Stimulated activated CD4-positive, alpha-beta T cell treated with anti-CD3 and anti-CD28 coated beads, Interleukin-4, amount 100 ng/mL, for 24 hours (primary cell): ENCODE measurements around the gene SH3BP5.

ENCODE experiments used
- DNase-seq: peaks from one replicate; pipeline ENCODE4 v3.0.0-alpha.2; 2020

The SH3BP5 gene

DNA sequence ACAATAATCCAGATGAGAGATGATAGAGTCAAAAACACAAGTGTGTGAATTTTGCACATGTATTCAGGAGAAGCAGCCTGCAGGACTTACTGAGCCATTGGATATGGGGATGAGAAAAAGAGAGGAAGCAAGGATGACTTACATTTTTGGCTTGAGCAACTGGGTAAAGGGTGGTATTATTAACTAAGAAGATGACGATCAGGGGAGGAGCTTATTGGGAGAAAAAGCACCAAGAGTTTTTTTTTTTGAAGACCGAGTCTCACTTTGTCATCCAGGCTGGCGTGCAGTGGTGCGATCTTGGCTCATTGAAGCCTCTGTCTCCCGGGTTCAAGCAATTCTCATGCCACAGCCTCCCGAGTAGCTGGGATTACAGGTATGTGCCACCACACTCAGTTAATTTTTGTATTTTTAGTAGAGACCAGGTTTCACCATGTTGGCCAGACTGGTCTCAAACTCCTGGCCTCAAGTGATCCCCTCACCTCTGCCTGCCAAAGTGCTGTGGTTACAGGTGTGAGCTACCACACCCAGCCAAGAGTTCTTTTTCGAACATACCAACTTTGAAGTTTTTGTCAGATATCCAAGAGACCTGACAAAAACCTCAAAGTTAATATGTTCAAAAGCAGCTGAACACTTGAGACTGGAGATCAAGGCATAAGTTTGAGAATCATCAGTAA, 14.8 kb upstream of the SH3BP5 start:
- no peak for DNase-seq

DNA sequence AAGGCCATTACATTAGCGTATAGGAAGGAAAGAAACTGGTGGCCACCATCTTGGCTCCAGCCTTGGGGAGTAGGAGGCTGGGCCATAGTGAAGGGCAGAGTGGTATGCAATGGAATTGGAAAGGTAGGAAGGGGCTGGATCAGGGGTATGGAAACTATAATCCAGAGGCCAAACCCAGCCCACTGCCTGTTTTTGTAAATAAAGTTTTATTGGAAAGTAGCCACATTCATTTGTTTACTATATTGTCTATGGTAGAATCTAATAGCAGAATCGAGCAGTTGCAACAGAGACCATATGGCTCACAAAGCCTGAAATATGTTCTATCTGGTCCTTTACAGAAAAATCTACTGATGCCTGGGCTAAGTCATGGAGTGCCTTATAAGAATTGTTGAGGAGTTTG, 14.1 kb upstream of the SH3BP5 start:
- DNase-seq: no peak

DNA sequence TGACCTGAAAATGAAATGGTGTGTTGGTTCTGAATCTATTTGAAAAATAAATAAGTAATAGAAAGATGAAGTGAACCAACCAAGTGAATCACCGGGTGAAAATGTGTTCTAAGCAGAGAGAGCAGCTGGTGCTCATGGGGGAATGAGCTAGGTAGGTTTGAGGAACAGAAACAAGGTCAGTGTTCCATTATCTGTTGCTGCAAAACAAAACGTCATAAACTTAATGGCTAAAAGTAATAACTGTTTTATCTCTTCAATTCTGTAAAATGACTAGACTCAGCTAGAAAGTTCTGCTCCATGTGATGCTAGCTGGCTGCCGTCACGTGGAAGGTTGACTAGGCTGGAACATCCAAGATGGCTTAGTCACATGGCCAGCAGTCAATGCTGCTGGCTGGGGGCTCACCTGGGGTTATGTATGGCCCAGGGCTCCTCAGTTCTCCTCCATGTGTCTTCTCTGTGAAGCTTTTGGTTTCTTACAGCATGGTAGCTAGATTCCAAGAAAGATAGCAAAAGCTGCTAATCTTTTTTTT, 13.3 kb upstream of the SH3BP5 start:
- DNase-seq: no peak

DNA sequence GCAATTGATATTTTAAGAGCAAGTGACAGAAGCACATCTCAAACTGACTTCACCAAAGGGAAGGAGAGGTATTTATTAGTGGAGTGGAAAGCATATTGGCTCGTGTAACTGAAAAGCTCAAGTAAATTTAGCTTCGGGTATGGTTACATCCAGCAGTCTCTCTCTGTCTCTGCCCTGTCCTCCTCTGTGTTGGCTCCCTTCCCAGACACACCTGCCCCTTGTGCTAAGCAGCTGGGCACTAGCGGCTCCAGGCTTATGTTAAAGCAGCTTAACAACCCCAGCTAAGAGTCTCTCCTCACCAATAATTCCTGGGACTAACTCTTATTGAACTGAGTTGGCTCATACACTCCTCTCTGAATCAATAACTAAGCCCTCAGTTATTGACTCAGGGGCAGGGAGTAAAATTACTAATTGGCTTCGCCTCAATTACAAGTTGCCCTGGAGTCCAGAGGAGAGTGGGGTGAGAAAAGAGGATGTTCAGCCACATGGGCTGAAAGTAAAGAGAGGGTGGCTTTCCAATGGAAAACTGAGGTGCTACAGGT, 12.8 kb upstream of the SH3BP5 start:
- no peak for DNase-seq

DNA sequence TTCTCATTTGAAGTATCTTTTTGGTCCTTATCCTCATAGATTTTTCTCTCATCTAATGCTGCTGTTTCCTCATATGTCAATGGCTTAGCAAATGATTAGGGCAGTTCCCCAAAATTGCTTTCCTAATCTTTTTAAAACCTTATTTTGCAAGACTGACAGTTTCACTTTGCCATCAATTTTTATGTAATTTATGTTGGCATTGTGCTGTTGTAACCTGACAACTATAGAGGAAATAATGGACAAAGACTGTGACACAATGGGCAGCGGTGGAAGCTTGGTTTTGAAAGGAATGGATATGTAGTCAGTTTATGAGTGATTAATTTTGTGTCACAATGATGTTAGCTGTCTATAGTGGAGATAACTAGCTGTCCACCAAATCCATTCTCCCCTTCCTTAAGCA, 10.6 kb upstream of the SH3BP5 start:
- DNase-seq: no peak

DNA sequence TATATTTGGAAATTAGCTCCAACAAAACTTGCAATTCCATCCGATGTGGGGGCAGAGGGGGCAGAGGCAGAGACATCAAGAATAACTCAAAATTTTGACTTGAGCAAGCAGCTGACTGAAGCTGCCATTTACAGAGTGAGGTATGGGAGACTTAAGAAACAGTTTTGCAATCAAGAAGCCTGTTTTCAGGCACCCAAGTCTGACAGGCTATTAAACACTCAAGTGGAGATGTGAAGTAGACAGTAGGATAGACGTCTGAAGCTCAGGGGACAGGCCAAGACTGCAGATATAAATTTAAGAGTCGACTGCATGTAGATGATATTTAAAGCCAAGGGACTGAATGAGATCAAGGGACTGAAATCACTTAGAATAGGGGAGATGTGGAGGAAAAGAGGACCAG, 9.9 kb upstream of the SH3BP5 start:
- DNase-seq: no peak

DNA sequence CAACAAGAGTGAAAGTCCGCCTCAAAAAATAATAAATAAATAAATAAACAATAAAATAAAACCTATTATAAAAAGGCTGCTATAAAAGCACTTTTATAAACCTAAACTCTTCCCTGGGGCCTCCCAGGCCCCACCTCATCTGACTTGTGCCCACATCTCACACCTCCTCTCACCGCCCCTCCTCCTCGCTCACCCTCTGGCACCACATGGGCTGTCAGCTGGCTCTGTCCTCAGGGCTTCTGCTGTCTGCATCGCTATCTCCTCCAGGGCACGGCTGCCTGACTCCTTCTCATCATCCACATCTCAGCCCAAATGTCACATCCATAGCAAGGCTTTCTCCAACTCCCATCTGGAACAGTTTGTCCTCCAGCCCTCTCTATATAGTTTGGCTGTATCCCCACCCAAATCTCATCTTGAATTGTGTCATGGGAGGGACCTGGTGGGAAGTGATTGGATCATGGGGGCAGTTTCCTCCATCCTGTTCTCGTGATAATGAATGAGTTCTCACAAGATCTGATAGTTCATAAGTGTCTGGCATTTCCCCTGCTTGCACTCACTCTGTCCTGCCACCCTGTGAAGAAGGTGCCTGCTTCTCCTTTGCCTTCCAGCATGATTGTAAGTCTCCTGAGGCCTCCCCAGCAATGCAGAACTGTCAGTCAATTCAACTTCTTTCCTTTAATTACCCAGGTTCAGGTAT, 8.8 kb upstream of the SH3BP5 start:
- no peak for DNase-seq

DNA sequence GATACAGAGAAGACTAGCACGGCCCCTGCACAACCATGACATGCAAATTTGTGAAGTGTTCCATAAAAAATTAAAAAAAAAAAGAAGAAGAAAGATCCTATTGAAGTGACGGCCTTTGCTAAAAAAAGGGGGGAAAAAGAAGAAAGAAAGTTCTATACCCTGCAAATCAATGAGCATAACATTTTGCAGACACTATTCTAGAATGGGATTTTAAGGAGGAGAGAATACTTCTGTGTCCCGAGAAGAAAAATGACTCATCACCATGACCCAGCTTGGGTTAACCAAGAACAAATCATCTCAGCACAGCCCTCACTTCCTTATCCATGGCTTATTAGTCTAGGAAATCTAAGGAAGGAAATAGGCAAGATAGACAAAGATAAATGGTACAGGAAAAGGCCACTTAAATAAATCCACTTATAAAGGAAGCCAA, 7.4 kb upstream of the SH3BP5 start:
- no peak for DNase-seq

DNA sequence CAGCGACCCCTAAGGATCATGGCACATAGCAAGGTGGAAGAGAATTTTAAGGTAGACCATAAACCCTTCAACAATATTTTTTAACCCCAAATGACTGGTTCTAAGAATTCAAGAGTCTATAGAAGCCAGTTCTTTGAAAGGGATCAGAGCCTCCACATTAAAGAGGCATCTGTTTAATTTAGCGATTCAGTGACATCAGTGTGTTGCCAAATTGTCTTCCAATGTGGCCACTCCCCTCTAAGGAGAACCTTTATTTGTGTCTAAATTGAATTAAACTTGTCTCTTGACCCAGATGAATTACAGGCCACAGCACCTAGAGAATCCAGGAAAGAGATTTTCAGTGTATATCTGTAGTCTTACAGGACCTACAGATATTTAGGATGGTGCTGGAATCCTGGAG, 6.6 kb upstream of the SH3BP5 start:
- DNase-seq: no peak

DNA sequence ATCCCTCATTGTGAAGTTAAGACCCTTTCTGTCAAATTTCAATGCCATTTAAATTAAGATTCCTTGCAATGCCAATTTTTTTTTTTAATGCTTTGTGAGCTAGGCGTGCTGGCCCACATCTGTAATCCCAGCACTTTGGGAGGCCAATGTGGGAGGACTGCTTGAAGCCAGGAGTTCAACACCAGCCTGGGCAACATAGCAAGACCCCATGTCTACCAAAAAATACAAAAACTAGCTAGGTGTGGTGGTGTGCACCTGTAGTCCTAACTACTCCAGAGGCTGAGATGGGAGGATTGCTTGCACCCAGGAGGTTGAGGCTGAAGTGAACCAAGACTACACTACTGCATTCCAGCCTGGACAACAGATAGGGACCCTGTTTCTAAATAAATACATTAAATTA, 5.6 kb upstream of the SH3BP5 start:
- no peak for DNase-seq

DNA sequence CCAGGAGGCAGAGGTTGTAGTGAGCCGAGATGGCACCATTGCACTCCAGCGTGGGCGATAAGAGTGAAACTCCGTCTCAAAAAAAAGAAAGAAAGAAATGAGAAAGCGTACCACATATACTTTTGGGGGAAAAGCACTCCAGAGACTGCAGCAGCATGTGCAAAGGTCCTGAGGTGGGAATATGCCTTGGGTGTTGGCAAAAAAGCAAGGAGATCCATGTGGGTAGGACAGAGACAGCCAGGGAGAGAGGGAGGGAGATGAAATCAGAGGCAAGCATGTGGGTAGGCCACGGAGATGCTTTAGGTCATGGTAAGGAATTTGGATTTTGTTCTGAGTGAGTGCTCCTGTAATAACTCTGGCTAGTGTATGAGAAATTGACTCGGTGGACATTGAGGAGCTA, 3.7 kb upstream of the SH3BP5 start:
- no peak for DNase-seq

DNA sequence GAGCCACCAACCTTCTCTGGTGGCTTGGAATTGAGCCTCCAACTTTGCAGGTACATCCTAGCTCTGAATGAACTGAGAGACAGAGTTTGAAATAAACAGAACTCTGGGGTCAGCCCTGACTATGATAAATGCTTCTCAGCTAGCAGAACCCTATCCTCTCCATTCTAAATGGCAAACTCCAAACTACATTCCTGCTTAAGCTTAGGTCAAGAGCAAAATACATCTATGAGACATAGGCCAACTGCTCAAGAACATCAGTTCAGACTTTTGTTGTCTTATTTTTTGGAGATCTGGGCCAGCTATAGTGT, 1.5 kb upstream of the SH3BP5 start:
- no peak for DNase-seq

DNA sequence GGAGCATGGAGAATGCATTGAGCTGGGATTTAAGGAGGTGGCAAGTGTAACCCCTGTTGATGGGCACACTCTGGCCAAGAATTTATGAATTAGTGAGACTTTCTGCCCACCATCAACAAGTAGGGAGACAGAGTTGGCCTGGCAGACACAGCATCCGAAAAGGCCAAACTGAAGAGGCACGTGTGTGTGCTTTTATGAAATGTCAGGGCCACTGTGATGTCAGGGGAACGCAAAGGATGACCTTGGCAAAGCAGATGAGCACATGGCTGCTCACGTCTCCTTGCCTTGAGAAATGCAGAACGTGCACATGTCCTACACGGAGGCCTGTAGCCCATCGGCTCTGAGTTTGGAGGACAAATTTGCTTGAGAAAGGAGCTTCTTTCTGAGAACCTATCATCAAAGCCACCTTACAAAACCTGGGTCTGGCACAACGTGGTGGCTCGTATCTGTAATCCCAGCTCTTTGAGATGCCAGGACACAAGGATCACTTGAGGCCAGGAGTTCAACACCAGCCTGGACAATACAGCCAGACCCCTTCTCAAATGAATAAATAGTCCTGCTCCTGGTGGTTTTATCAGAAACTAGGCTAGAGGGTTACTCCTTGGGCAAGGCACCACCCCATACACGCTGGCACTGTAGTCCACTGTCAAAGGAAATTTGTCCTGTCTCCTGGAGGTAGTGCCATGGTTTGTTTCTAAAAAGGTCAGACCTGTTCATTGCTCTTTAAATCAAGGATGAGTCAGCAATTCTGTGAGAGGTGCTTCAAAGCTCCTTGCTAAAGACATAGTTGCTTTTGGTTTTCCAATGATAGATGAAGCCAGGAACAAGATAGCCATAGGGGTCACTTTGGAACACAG, 941 bp upstream of the SH3BP5 start:
- DNase-seq: no peak

DNA sequence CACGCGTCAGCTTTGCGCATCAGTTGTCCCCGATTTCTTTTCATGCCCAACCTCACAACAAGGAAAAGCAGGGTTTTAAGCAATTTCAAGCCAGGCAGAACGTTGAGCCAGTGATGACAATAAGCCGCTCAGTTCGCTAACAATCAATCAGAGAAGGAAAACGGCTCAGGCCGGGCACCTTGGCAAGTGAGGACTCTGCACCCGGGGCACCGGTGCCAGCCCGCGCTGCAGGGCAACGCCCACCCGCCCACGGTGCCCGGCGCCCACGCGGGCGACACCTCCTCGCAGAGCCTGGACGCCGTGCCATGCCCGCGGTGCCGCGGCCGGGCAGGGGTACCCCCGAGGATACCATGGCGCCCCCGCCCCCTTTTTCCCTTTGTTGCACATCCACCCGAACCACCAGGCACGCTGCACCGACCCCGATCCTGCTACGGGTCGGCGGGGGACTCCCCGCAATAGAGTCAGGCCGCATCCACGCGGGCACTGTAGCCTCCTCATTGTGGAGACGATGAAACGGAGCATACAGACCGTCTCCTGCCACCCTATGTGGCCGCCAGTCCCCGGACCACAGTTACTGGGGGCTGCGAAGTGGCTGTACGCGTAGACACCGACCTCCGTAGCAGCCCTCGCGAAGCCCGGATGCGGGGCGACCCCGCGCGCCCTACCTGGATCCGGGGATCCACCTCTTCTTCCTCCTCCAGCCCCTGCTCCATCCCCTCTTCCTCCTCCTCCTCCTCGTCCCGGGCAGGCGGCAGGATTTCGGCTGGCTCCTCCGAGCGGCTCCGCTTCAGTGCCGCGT, 581 bp downstream of the SH3BP5 start:
- peak; percentile 39 for DNase-seq

DNA sequence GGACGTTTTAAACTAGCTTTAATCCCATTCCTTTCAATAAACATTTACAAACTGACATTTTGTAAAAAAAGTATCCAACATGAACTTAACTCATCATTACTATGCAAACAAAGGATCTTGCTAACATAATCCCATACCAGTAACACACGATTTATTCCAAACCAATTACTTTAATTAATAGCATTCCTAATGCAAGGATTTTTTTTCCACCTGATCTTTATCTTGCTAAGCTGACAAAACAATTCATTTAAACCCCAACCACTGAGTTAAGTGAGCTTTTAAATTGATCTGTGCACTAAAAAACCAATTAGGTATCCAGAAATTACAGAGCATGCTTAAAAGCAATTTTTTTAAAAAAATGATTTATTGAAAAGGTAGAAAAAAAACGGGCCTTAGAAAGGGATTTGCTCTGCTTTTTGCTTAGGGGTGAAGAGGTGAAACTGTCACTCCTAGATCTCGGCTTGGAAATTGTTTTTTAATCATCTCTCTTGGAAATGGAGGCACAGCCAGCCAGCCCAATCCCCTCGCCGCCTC, 1.2 kb downstream of the SH3BP5 start:
- no peak for DNase-seq

DNA sequence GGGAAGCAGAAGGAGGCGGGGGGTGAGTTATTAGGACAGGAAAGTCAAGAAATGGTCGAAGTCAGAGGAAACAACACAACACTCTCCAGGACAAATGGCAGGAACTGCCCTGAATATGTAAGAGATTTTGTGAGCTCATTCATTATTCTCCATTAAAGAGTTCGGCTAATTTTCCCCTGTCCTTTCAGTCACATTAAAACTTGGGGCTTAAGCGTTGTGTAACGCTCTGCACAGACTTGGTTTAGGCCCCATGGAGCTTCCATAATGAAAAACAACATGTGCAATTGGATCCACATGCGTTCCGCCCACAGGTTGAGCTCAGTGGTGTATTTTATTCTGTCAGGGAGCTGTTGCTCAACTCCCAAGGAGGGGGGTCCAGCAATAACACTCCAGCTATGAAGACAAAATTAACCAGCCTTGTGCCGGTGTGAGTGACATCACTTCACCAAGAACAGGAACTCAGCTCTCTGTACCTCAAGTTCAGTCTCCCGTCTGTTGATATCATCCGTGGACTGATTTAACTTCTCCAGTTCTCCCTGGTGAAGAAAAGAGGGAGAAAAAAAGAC, 2.3 kb downstream of the SH3BP5 start:
- no peak for DNase-seq

DNA sequence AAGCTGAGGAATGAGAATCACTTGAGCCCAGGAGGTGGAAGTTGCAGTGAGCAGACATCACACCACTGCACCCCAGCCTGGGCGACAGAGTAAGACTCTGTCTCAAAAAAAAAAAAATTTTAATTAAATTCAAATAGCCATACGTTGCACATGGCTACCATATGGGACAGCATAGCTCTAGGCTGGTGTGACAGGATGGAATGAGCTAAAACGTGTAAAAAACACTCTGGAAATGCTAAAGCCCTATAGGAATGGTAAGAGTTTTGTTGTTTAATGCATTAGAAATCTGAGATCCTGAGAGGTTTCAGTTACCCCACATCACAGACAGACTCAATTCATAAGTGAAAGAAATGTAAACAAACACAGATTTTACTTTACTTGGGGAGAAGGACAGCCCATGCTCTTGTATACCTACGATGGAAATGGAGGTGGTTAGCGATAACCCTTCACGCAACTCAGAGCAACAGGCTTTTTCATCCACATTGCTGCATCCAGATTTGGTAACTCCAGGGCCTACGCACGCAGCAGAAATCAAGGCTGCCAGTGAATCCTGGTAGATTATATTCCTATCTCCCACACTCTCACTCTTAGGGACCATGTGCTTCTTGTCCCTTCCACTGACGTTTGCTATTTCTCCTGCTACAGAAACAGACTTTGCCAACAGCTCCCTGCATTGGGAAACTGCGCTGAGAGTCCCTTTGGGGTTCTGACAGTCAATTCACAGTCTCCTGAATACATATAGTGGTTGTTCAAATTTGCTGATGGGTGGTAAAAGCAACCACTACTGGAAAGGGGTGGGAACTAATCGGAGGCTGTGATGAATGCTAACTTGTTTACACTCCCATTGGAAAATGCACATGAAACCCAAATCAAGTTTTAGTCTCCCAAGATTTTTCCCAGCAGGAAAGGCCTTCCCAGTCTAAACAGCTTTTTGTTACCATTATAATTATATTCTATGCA, 3.1 kb downstream of the SH3BP5 start:
- no peak for DNase-seq

DNA sequence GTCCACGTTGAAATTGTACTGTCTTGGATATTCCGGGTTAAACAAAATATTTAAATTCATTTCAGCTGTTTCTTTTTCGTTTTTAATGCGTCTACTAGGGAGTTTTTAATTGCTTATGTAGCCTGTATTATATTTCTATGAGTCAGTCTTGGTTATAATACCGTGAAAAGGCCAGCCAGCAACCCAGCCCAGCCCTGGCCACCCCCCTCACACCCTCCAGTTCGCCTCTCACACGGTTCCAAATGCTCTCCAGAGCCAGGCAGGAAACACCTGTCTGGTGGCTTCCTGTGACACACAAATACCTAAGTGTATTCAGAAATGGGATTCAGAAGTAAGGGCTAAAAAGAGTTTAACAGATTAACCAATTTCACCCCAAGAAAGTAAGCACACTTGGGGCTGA, 4.4 kb downstream of the SH3BP5 start:
- DNase-seq: peak; percentile 27

DNA sequence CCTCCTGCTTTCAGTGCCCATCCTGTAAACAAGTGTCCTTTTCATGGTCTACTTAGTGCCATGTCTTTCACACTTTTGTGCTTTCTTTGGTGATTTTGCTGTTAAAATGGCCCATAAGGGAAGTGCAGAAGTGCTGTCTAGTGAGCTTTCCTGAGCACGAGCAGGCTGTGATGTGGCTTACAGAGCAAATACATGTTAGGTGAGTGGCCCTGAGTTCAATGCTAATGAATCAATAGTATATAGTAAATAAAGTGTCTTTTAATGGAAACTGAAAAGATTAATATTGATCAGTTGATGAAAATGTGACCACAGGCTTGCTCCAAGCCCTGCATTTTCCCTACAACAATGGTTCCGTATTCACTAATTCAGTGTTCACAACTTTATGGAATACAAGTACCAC, 5.7 kb downstream of the SH3BP5 start:
- no peak for DNase-seq

DNA sequence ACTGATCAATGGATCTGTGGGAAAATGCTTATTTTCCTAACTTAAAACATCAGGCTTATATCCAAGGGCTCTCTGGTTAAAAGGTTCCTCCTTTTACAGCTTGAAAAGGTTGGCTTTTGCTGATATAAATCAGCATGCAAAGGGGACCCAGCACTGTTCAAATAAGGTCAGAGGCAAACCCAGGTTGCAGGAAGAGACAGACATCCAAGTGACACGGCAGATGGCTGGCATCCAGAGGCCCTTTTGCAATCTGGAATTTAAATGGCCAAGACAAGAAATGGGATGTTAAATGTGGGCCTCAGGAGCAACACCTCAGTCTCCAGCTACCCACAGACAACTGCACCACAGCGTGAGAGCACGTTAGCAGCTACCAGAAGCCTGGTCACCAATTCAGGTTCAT, 6.3 kb downstream of the SH3BP5 start:
- no peak for DNase-seq

DNA sequence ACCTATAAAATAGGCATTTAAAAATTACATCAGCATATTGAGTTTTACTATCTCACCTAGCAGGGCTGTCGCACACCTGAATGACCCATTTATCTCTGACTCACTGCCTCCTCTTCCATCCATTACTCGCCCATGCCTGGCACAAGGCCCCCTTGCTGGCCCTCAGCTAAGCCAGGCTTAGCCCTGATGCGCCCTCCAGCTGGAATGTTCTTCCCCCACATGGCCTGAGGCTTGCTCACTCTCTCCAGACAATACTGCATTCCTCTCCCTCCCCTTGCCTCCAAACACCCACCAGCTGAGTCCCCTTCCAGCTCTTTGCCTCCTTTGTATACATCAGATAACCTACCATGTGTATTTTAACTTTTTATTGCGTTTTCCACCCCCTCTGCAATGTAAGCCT, 7.2 kb downstream of the SH3BP5 start:
- DNase-seq: no peak
